Activated T-helper 17 cell treated with anti-CD3 and anti-CD28 coated beads, Interleukin-2, amount 50 U/mL, for 72 hours (primary cell): ENCODE measurements around the gene NDE1. TPM values are rescaled to one million over a fixed set of nuclear protein-coding genes. Genes with fewer than 3 reads are reported as not detected.

Experiments used
- ATAC-seq: fragments of 150-1000 bp; cut with Tn5 transposase; replicated peaks from 2 replicates; pipeline ENCODE4 v1.10.0; 2021; ENCODE audit warnings: mild to moderate bottlenecking, moderate library complexity
- H3K27ac Mint-ChIP-seq: one replicate; pipeline ENCODE4 v1.8.0; 2022; ENCODE audit warnings: mixed read lengths
- H3K27me3 Mint-ChIP-seq: one replicate; pipeline ENCODE4 v1.8.0; 2022; ENCODE audit warnings: mixed read lengths
- H3K36me3 Mint-ChIP-seq: one replicate; pipeline ENCODE4 v1.8.0; 2022; ENCODE audit warnings: low read depth, mild to moderate bottlenecking, mixed read lengths
- H3K4me1 Mint-ChIP-seq: one replicate; pipeline ENCODE4 v1.8.0; 2022; ENCODE audit warnings: mixed read lengths
- H3K4me3 Mint-ChIP-seq: one replicate; pipeline ENCODE4 v1.8.0; 2022; ENCODE audit warnings: mild to moderate bottlenecking, mixed read lengths
- H3K9me3 Mint-ChIP-seq: one replicate; pipeline ENCODE4 v1.8.0; 2022; ENCODE audit warnings: mixed read lengths
- total RNA-seq, 2 donors: library from RNA; stranded (reverse); gene quantifications; one replicate each; pipeline ENCODE4 v1.2.3, GENCODE V29; 2022

The NDE1 gene
- total RNA-seq, 2 donors from 2014 or later: 112 to 117 TPM

GRCh38 chr16:15775663-15776304, 125.7 kb downstream of the NDE1 start:
- no peaks in the 10 kb centered on the region for H3K4me1 Mint-ChIP-seq
- no peak overlapping the region for H3K27ac Mint-ChIP-seq
- H3K27me3 Mint-ChIP-seq: peaks cover 19% of the 10 kb centered on the region
- H3K9me3 Mint-ChIP-seq: no peaks in the 10 kb centered on the region
- ATAC-seq: no peak
- H3K4me3 Mint-ChIP-seq: no peak overlapping the region
- no peaks in the 10 kb centered on the region for H3K36me3 Mint-ChIP-seq

Other genes starting within 250 kb of the NDE1 start
- gene BMERB1, start 215.7 kb upstream of the NDE1 start, total RNA-seq: 10 to 100 TPM in 1 of 2 donors, 1 to 10 TPM in 1; 7.0 to 19.3 TPM
- gene MARF1, start 7.1 kb upstream of the NDE1 start, total RNA-seq: 100 to 1,000 TPM in 1 of 2 donors, 10 to 100 TPM in 1; 85.0 to 120 TPM
- not detected for gene MYH11, start 206.8 kb downstream of the NDE1 start, total RNA-seq
- gene CEP20, start 238.4 kb downstream of the NDE1 start, total RNA-seq: 10 to 100 TPM; 65.9 to 70.4 TPM